Effector memory CD4-positive, alpha-beta T cell (primary cell): Measurements from ENCODE around the gene MRPS21.
A peak's percentile ranks its signal among the peaks of the same experiment; 100 is the strongest.

Experiments
- DNase-seq, 3 donors: peaks; one replicate each; pipeline ENCODE4 v3.0.0-alpha.2; 2020
- H3K27ac ChIP-seq: 2 replicates; pipeline ENCODE4 v1.7.0; 2013; ENCODE audit warnings: mild to moderate bottlenecking, low read length, moderate library complexity; ENCODE audit not compliant: insufficient read depth, poor library complexity, severe bottlenecking
- H3K27me3 ChIP-seq: replicated peaks from 2 replicates; pipeline ENCODE4 v1.7.0; 2013; ENCODE audit warnings: mild to moderate bottlenecking, low read length; ENCODE audit not compliant: insufficient read depth, control insufficient read depth, poor library complexity, severe bottlenecking
- H3K36me3 ChIP-seq: 2 replicates; pipeline ENCODE4 v1.7.0; 2013; ENCODE audit warnings: mild to moderate bottlenecking, low read length, moderate library complexity; ENCODE audit not compliant: control insufficient read depth, insufficient read depth
- H3K4me1 ChIP-seq: 2 replicates; pipeline ENCODE4 v1.7.0; 2013; ENCODE audit warnings: low read length, mild to moderate bottlenecking; ENCODE audit not compliant: control insufficient read depth, insufficient read depth, poor library complexity, severe bottlenecking
- H3K4me3 ChIP-seq: 2 replicates; pipeline ENCODE4 v1.7.0; 2013; ENCODE audit warnings: low read length, low read depth, mild to moderate bottlenecking; ENCODE audit not compliant: insufficient read depth, poor library complexity, severe bottlenecking
- H3K9me3 ChIP-seq: 2 replicates; pipeline ENCODE4 v1.7.0; 2013; ENCODE audit warnings: mild to moderate bottlenecking, low read length, moderate library complexity; ENCODE audit not compliant: control insufficient read depth

Gene MRPS21

GRCh38 chr1:150281221-150281757 lies 12.4 kb upstream of the MRPS21 start:
- H3K4me3 ChIP-seq, result peak overlapping the region; percentile 60
- DNase-seq, result peak; percentile 15 to 32 (median 18)
- no peaks in the 10 kb centered on the region for H3K27me3 ChIP-seq
- no peaks in the 10 kb centered on the region for H3K4me1 ChIP-seq
- peak overlapping the region; percentile 56 for H3K27ac ChIP-seq
- H3K36me3 ChIP-seq, result peaks cover 3% of the 10 kb centered on the region
- H3K9me3 ChIP-seq, result no peaks in the 10 kb centered on the region

GRCh38 chr1:150281758-150282557 lies 11.7 kb upstream of the MRPS21 start, which contains the start of gene CIART:
Gene CIART, plus strand, starts transcription at chr1:150282554. Its CDS starts 714 bp downstream, at chr1:150283268.
- H3K27me3 ChIP-seq, result no peaks in the 10 kb centered on the region
- DNase-seq, result peak; percentile 64 to 85 (median 70)
- peak within 1 kb of the TSS; percentile 60 for H3K4me3 ChIP-seq
- H3K4me1 ChIP-seq, result no peaks in the 10 kb centered on the region
- H3K9me3 ChIP-seq, result no peaks in the 10 kb centered on the region
- H3K36me3 ChIP-seq, result no peaks in the 10 kb centered on the region
- H3K27ac ChIP-seq, result peak within 1 kb of the TSS; percentile 56

- no peaks in the 10 kb centered on the region for H3K27me3 ChIP-seq
- no peaks in the 10 kb centered on the region for H3K36me3 ChIP-seq
- no peak overlapping the region for H3K27ac ChIP-seq
- no peaks in the 10 kb centered on the region for H3K9me3 ChIP-seq
- H3K4me3 ChIP-seq, result no peak overlapping the region
- H3K4me1 ChIP-seq, result no peaks in the 10 kb centered on the region
- DNase-seq, result no peak
Observed at GRCh38 chr1:150282558-150282958, 11.1 kb upstream of the MRPS21 start.

GRCh38 chr1:150283260-150283659 lies 10.4 kb upstream of the MRPS21 start:
- no peak overlapping the region for H3K4me3 ChIP-seq
- H3K27me3 ChIP-seq, result no peaks in the 10 kb centered on the region
- H3K27ac ChIP-seq, result no peak overlapping the region
- H3K36me3 ChIP-seq, result no peaks in the 10 kb centered on the region
- DNase-seq, result no peak
- H3K9me3 ChIP-seq, result no peaks in the 10 kb centered on the region
- H3K4me1 ChIP-seq, result no peaks in the 10 kb centered on the region

- no peaks in the 10 kb centered on the region for H3K27me3 ChIP-seq
- no peaks in the 10 kb centered on the region for H3K36me3 ChIP-seq
- no peaks in the 10 kb centered on the region for H3K9me3 ChIP-seq
- DNase-seq, result no peak
- H3K27ac ChIP-seq, result no peak overlapping the region
- H3K4me3 ChIP-seq, result no peak overlapping the region
- no peaks in the 10 kb centered on the region for H3K4me1 ChIP-seq
Observed at GRCh38 chr1:150288382-150288781, 5.3 kb upstream of the MRPS21 start.

GRCh38 chr1:150288822-150289221 lies 4.8 kb upstream of the MRPS21 start:
- H3K27me3 ChIP-seq, result no peaks in the 10 kb centered on the region
- H3K4me3 ChIP-seq, result no peak overlapping the region
- H3K9me3 ChIP-seq, result no peaks in the 10 kb centered on the region
- H3K4me1 ChIP-seq, result no peaks in the 10 kb centered on the region
- H3K27ac ChIP-seq, result no peak overlapping the region
- no peaks in the 10 kb centered on the region for H3K36me3 ChIP-seq
- DNase-seq, result no peak

GRCh38 chr1:150295476-150295875 lies 1.8 kb downstream of the MRPS21 start:
- no peak for DNase-seq
- H3K4me1 ChIP-seq, result peaks cover 5% of the 10 kb centered on the region
- H3K27me3 ChIP-seq, result no peaks in the 10 kb centered on the region
- no peak overlapping the region for H3K4me3 ChIP-seq
- H3K36me3 ChIP-seq, result peaks cover 11% of the 10 kb centered on the region
- no peak overlapping the region for H3K27ac ChIP-seq
- no peaks in the 10 kb centered on the region for H3K9me3 ChIP-seq

GRCh38 chr1:150299716-150300115 lies 6.1 kb downstream of the MRPS21 start:
- peaks cover 26% of the 10 kb centered on the region for H3K36me3 ChIP-seq
- H3K27me3 ChIP-seq, result no peaks in the 10 kb centered on the region
- no peaks in the 10 kb centered on the region for H3K4me1 ChIP-seq
- no peak for DNase-seq
- H3K4me3 ChIP-seq, result no peak overlapping the region
- H3K9me3 ChIP-seq, result no peaks in the 10 kb centered on the region
- no peak overlapping the region for H3K27ac ChIP-seq

GRCh38 chr1:150302338-150302737 lies 8.7 kb downstream of the MRPS21 start:
- Histone ChIP-seq H3K36me3 (peaks cover 22% of the 10 kb centered on the region), H3K9me3 (no peaks in the 10 kb centered on the region), H3K4me3 (no peak overlapping the region), H3K4me1 (no peaks in the 10 kb centered on the region), H3K27me3 (no peaks in the 10 kb centered on the region), H3K27ac (no peak overlapping the region)
- no peak for DNase-seq

GRCh38 chr1:150302902-150303301 lies 9.2 kb downstream of the MRPS21 start:
- no peak overlapping the region for H3K4me3 ChIP-seq
- no peak for DNase-seq
- H3K27me3 ChIP-seq, result no peaks in the 10 kb centered on the region
- no peaks in the 10 kb centered on the region for H3K9me3 ChIP-seq
- H3K4me1 ChIP-seq, result no peaks in the 10 kb centered on the region
- peaks cover 27% of the 10 kb centered on the region for H3K36me3 ChIP-seq
- no peak overlapping the region for H3K27ac ChIP-seq
